Panc1 (cell line): Measurements from ENCODE around the gene SMAD6. TPM values are rescaled to one million over a fixed set of nuclear protein-coding genes. Genes with fewer than 3 reads are reported as not detected.

ENCODE experiments used
- ATAC-seq: fragments of 200-7000 bp; cut with Tn5 transposase; 2 replicates; pipeline ENCODE4 v1.9.1; 2020; ENCODE audit warnings: mild to moderate bottlenecking, moderate library complexity
- BruUV-seq: library from RNA; stranded (reverse); fragments of 400-500 nt; replicated peaks from 2 replicates; lab custom pipeline; 2021; lab: Mats Ljungman, UMichigan
- CTCF ChIA-PET: fragments of 300-600 bp; sonication (Branson Sonifier 250); formaldehyde crosslinking; loops from one replicate; lab custom pipeline; 2022; ENCODE audit warnings: antibody characterized with exemption; lab: Charles Lee
- POLR2A ChIA-PET: fragments of 300-600 bp; sonication (Branson Sonifier 250); formaldehyde crosslinking; loops from one replicate; lab custom pipeline; 2022; ENCODE audit warnings: antibody characterized with exemption; lab: Charles Lee
- DNase-seq: peaks from one replicate; pipeline ENCODE4 v3.0.0-alpha.2; 2010; ENCODE audit warnings: low read depth, low spot score
- H3K27ac ChIP-seq: 2 replicates; pipeline ENCODE4 v1.5.1; 2011; ENCODE audit warnings: mild to moderate bottlenecking, low read length, inconsistent platforms
- H3K27me3 ChIP-seq: fragments of 200-500 bp; sonication (Bioruptor generic); 2 replicates; pipeline ENCODE4 v1.6.0; 2014; ENCODE audit warnings: low read length, inconsistent platforms; ENCODE audit not compliant: control insufficient read depth, insufficient read depth
- H3K36me3 ChIP-seq: fragments of 200-500 bp; sonication (Bioruptor generic); 2 replicates; pipeline ENCODE4 v1.5.1; 2014; ENCODE audit warnings: inconsistent platforms, mild to moderate bottlenecking, low read length, moderate library complexity; ENCODE audit not compliant: control insufficient read depth, insufficient read depth
- H3K4me1 ChIP-seq: 2 replicates; pipeline ENCODE4 v1.5.1; 2011; ENCODE audit warnings: inconsistent platforms, mild to moderate bottlenecking, low read length, moderate library complexity; ENCODE audit not compliant: control insufficient read depth, insufficient read depth
- H3K4me3 ChIP-seq, 2 experiments: 2 replicates each; pipeline ENCODE4 v1.5.1; 2011 to 2012; ENCODE audit warnings: low read depth in 2 of 2, low read length in 2 of 2, mild to moderate bottlenecking in 2 of 2, inconsistent platforms in 1 of 2, moderate library complexity in 1 of 2
- H3K9me3 ChIP-seq: fragments of 200-500 bp; sonication (Bioruptor generic); 2 replicates; pipeline ENCODE4 v1.5.1; 2014; ENCODE audit warnings: low read depth, mild to moderate bottlenecking, inconsistent platforms, low read length, moderate library complexity; ENCODE audit not compliant: control insufficient read depth, insufficient read depth
- CTCF ChIP-seq: fragments of 450-650 bp; IDR thresholded peaks from 2 replicates; pipeline ENCODE4 v1.5.1; 2017; ENCODE audit warnings: mild to moderate bottlenecking
- POLR2AphosphoS5 ChIP-seq: IDR thresholded peaks from 2 replicates; pipeline ENCODE4 v1.6.1; 2012; ENCODE audit warnings: mild to moderate bottlenecking, low read depth, low read length, moderate library complexity
- REST ChIP-seq, 2 experiments: IDR thresholded peaks; 2 replicates each; pipeline ENCODE4 v1.6.1; 2011 to 2012; ENCODE audit warnings: low read depth in 2 of 2, control low read depth in 1 of 2, low read length in 1 of 2, mild to moderate bottlenecking in 1 of 2, moderate library complexity in 1 of 2; ENCODE audit not compliant: insufficient read depth in 1 of 2
- SIN3A ChIP-seq: IDR thresholded peaks from 2 replicates; pipeline ENCODE4 v1.6.1; 2012; ENCODE audit warnings: low read depth, mild to moderate bottlenecking, low read length, moderate library complexity, borderline replicate concordance; ENCODE audit not compliant: insufficient read depth
- TCF7L2 ChIP-seq: IDR thresholded peaks from 2 replicates; pipeline ENCODE4 v1.6.1; 2011; ENCODE audit warnings: mild to moderate bottlenecking, low read depth, low read length, inconsistent platforms
- in situ Hi-C: cut with HindIII; loops from 2 replicates; pipeline ENCODE4 v1.10.0; 2016; ENCODE audit warnings: low sequenced_read_pairs, low pct_unique_long_range_greater_than_20kb
- intact Hi-C: fragments of 100-400 bp; cut with micrococcal nuclease; formaldehyde crosslinking; loops from one replicate; pipeline ENCODE4 v1.10.0; 2022; ENCODE audit not compliant: unreplicated experiment
- total RNA-seq: library from RNA; stranded (reverse); gene quantifications from one replicate; pipeline ENCODE4 v1.2.1, GENCODE V29; 2021; ENCODE audit not compliant: unreplicated experiment

The SMAD6 gene
- total RNA-seq, 1 experiment from 2014 or later, result 45.9 TPM

GRCh38 chr15:66677336-66677735 is 24.7 kb upstream of the SMAD6 start:
- intact Hi-C loops, result no loop called here
- in situ Hi-C loops, result no loop called here
- ChIA-PET POLR2A (no interaction called here), CTCF (interaction anchor here (0.6 kb wide), 1 partner anchor 378 kb away, joined by 10 read pairs; no protein-coding TSS in a partner anchor)
- no peak for DNase-seq
- Histone ChIP-seq H3K9me3 (no peaks in the 10 kb centered on the region), H3K27ac (no peak overlapping the region), H3K4me3 (no peak overlapping the region), H3K4me1 (no peaks in the 10 kb centered on the region), H3K27me3 (no peaks in the 10 kb centered on the region), H3K36me3 (no peaks in the 10 kb centered on the region)
- no peak for ATAC-seq
- TF ChIP-seq SIN3A, result no peak
- no peak for TF ChIP-seq REST (IDR thresholded peaks at IDR 0.05; ENCODE audit: insufficient read depth in 1 of 2, low read depth in 2 of 2, low read length in 1 of 2)
- TF ChIP-seq CTCF, result no peak
- no peak for TF ChIP-seq POLR2AphosphoS5
- TF ChIP-seq TCF7L2, result no peak
- no TSS peak for BruUV-seq

GRCh38 chr15:66679061-66679656 is 22.9 kb upstream of the SMAD6 start:
- Histone ChIP-seq H3K27me3 (no peaks in the 10 kb centered on the region), H3K4me1 (no peaks in the 10 kb centered on the region), H3K4me3 (no peak overlapping the region), H3K27ac (no peak overlapping the region), H3K36me3 (no peaks in the 10 kb centered on the region), H3K9me3 (no peaks in the 10 kb centered on the region)
- TF ChIP-seq SIN3A (no peak), POLR2AphosphoS5 (no peak), CTCF (no peak), TCF7L2 (no peak), REST (IDR thresholded peaks at IDR 0.05; ENCODE audit: insufficient read depth in 1 of 2, low read depth in 2 of 2, low read length in 1 of 2) (no peak)
- intact Hi-C loops, result no loop called here
- ChIA-PET POLR2A (no interaction called here), CTCF (interaction anchor here (0.5 to 0.7 kb wide), 2 partner anchors 60 to 179 kb away, joined by 3 to 5 read pairs; no protein-coding TSS in a partner anchor)
- no TSS peak for BruUV-seq
- in situ Hi-C loops, result no loop called here
- DNase-seq (no peak), ATAC-seq (no peak)
